WERI-Rb-1 (cell line): ENCODE results near the gene ATP6V1D.

Source experiments
- DNase-seq: peaks from one replicate; pipeline ENCODE4 v3.0.0-alpha.2; 2020
- H3K27ac ChIP-seq: fragments of 250-450 bp; sonication (Bioruptor Pico); 2 replicates; pipeline ENCODE4 v1.5.1; 2020; ENCODE audit warnings: mild to moderate bottlenecking, moderate library complexity
- H3K27me3 ChIP-seq: fragments of 250-450 bp; sonication (Bioruptor Pico); 2 replicates; pipeline ENCODE4 v1.5.1; 2021; ENCODE audit warnings: mild to moderate bottlenecking, low read depth, moderate library complexity; ENCODE audit not compliant: insufficient read depth, severe bottlenecking
- H3K36me3 ChIP-seq: fragments of 250-450 bp; sonication (Bioruptor Pico); 2 replicates; pipeline ENCODE4 v1.5.1; 2020; ENCODE audit warnings: mild to moderate bottlenecking, moderate library complexity
- H3K4me3 ChIP-seq: 2 replicates; pipeline ENCODE4 v1.5.1; 2011; ENCODE audit warnings: low read depth, mild to moderate bottlenecking, control low read depth, low read length
- H3K9me3 ChIP-seq: fragments of 250-450 bp; sonication (Bioruptor Pico); 2 replicates; pipeline ENCODE4 v1.5.1; 2021; ENCODE audit warnings: mild to moderate bottlenecking, moderate library complexity; ENCODE audit not compliant: severe bottlenecking
- CTCF ChIP-seq: IDR thresholded peaks from 2 replicates; pipeline ENCODE4 v1.5.1; 2011; ENCODE audit warnings: low read depth, mild to moderate bottlenecking, control low read depth, inconsistent platforms, low read length

Gene ATP6V1D

GRCh38 chr14:67395876-67396189 is 36.2 kb upstream of the ATP6V1D start:
- TF ChIP-seq CTCF, result no peak
- no peaks in the 10 kb centered on the region for H3K27me3 ChIP-seq
- H3K36me3 ChIP-seq, result no peaks in the 10 kb centered on the region
- H3K27ac ChIP-seq, result no peak overlapping the region
- no peak overlapping the region for H3K4me3 ChIP-seq
- DNase-seq, result no peak
- no peaks in the 10 kb centered on the region for H3K9me3 ChIP-seq

- H3K27ac ChIP-seq, result no peak overlapping the region
- no peaks in the 10 kb centered on the region for H3K27me3 ChIP-seq
- no peak overlapping the region for H3K4me3 ChIP-seq
- no peaks in the 10 kb centered on the region for H3K9me3 ChIP-seq
- DNase-seq, result no peak
- H3K36me3 ChIP-seq, result no peaks in the 10 kb centered on the region
- no peak for TF ChIP-seq CTCF
Observed at GRCh38 chr14:67395086-67395875, 35.7 kb upstream of the ATP6V1D start.

GRCh38 chr14:67393689-67394088 is 34.1 kb upstream of the ATP6V1D start:
- H3K4me3 ChIP-seq, result no peak overlapping the region
- no peaks in the 10 kb centered on the region for H3K9me3 ChIP-seq
- no peaks in the 10 kb centered on the region for H3K27me3 ChIP-seq
- DNase-seq, result no peak
- no peaks in the 10 kb centered on the region for H3K36me3 ChIP-seq
- no peak for TF ChIP-seq CTCF
- H3K27ac ChIP-seq, result no peak overlapping the region

- Histone ChIP-seq H3K4me3 (no peak overlapping the region), H3K27ac (no peak overlapping the region), H3K27me3 (no peaks in the 10 kb centered on the region), H3K36me3 (peaks cover 2% of the 10 kb centered on the region; the same call in 1 of the 2 replicates), H3K9me3 (no peaks in the 10 kb centered on the region)
- TF ChIP-seq CTCF, result no peak
- no peak for DNase-seq
Observed at GRCh38 chr14:67392800-67393199, 33.2 kb upstream of the ATP6V1D start.

- H3K36me3 ChIP-seq, result peaks cover 3% of the 10 kb centered on the region; the same call in 1 of the 2 replicates
- H3K27me3 ChIP-seq, result no peaks in the 10 kb centered on the region
- no peak for TF ChIP-seq CTCF
- H3K9me3 ChIP-seq, result no peaks in the 10 kb centered on the region
- H3K4me3 ChIP-seq, result no peak overlapping the region
- H3K27ac ChIP-seq, result no peak overlapping the region
- DNase-seq, result no peak
Observed at GRCh38 chr14:67392123-67392522, 32.5 kb upstream of the ATP6V1D start.

GRCh38 chr14:67391268-67391667 is 31.7 kb upstream of the ATP6V1D start:
- H3K27me3 ChIP-seq, result no peaks in the 10 kb centered on the region
- H3K9me3 ChIP-seq, result no peaks in the 10 kb centered on the region
- H3K27ac ChIP-seq, result no peak overlapping the region
- H3K36me3 ChIP-seq, result peaks cover 9% of the 10 kb centered on the region
- H3K4me3 ChIP-seq, result no peak overlapping the region
- no peak for DNase-seq
- TF ChIP-seq CTCF, result no peak
